ENCODE results near the gene GABRR1. TPM values are rescaled to one million over a fixed set of nuclear protein-coding genes. Genes with fewer than 3 reads are reported as not detected.

GABRR1 gene
- total RNA-seq, 5 donors from 2014 or later (not counting 1 experiment from before 2014, with no cell fraction given), result not detected

- Mint-ChIP-seq H3K27ac (no peak overlapping the region), H3K4me3 (no peak overlapping the region), H3K4me1 (no peaks in the 10 kb centered on the region), H3K9me3 (peaks cover 0 to 3% (median 0%) of the 10 kb centered on the region in 3 donors), H3K27me3 (peaks cover 0 to 2% of the 10 kb centered on the region in 2 donors), H3K36me3 (no peaks in the 10 kb centered on the region)
- DNase-seq (no peak), ATAC-seq (replicated peaks in 1 of 4) (no peak)
- H3K4me1 ChIP-seq (ENCODE audit: control insufficient read depth in 1 of 2, extremely low read depth in 1 of 2, insufficient read depth in 2 of 2, low read length in 2 of 2), result no peaks in the 10 kb centered on the region
- ChIA-PET CTCF (no interaction called here), POLR2A (no interaction called here)
- peaks cover 0 to 2% of the 10 kb centered on the region in 2 experiments for H3K27me3 ChIP-seq (replicated peaks in 1 of 2; ENCODE audit: control insufficient read depth in 2 of 2, extremely low read depth in 1 of 2, insufficient read depth in 2 of 2, low read length in 1 of 2)
- no CpG with 5 or more reads among the region's 4 CpGs for WGBS (ENCODE audit: insufficient coverage)
- H3K9me3 ChIP-seq, result no peaks in the 10 kb centered on the region
- H3K36me3 ChIP-seq (ENCODE audit: control insufficient read depth in 2 of 2, extremely low read depth in 1 of 2, insufficient read depth in 1 of 2, low read length in 1 of 2), result no peaks in the 10 kb centered on the region
- H3K4me3 ChIP-seq (ENCODE audit: control insufficient read depth in 1 of 2, extremely low read depth in 1 of 2, low read length in 1 of 2), result no peak overlapping the region
- H3K27ac ChIP-seq (ENCODE audit: low read length), result no peak overlapping the region
Observed at GRCh38 chr6:89222712-89223039, 5.5 kb upstream of the GABRR1 start.

DNA sequence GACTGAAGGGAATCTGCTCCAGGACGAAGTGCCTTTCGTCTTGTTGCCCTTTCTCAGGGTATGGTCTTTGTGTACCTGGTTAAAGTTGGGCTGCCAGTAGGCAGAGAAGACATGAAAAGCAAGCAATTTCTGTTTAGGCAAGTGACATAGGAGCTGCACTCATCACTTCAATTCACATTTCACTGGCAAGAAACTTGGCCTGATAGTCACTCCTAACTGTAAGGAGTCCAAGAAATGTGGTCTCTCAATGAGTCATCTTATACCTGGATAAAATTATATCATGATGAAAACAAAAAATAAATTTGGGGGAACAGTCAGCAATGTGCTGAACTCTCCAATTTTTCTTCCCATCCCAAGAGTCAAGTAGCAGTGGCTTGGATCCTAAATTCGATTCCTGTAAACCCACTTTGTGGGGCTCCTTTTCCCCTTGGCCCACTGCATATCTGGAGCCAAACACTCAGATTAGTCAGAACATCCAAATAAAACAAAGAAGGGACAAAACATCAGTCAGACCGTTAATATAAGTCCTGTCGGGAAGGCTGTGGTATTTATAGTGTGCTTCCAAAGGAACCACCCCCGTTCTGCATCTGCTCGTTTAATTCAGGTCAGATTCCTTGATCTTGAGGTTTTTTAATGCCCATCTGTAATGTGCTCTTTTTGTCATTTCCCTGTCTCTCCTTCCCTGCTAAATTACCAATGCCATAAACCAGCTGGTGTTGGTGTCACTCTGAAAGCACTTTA lies 5.0 kb upstream of the GABRR1 start:
- Histone ChIP-seq H3K9me3 (no peaks in the 10 kb centered on the region), H3K27me3 (replicated peaks in 1 of 2; ENCODE audit: control insufficient read depth in 2 of 2, extremely low read depth in 1 of 2, insufficient read depth in 2 of 2, low read length in 1 of 2) (peaks cover 0 to 2% of the 10 kb centered on the region in 2 experiments), H3K27ac (ENCODE audit: low read length) (no peak overlapping the region), H3K36me3 (ENCODE audit: control insufficient read depth in 2 of 2, extremely low read depth in 1 of 2, insufficient read depth in 1 of 2, low read length in 1 of 2) (no peaks in the 10 kb centered on the region), H3K4me3 (ENCODE audit: control insufficient read depth in 1 of 2, extremely low read depth in 1 of 2, low read length in 1 of 2) (no peak overlapping the region), H3K4me1 (ENCODE audit: control insufficient read depth in 1 of 2, extremely low read depth in 1 of 2, insufficient read depth in 2 of 2, low read length in 2 of 2) (no peaks in the 10 kb centered on the region)
- DNase-seq, result no peak
- Mint-ChIP-seq H3K27ac (no peak overlapping the region), H3K36me3 (no peaks in the 10 kb centered on the region), H3K4me1 (no peaks in the 10 kb centered on the region), H3K9me3 (peaks cover 0 to 3% (median 0%) of the 10 kb centered on the region in 3 donors), H3K27me3 (peaks cover 0 to 2% of the 10 kb centered on the region in 2 donors), H3K4me3 (no peak overlapping the region)
- ChIA-PET CTCF (no interaction called here), POLR2A (interaction anchor here in 1 of 2 donors (0.8 kb wide), 1 partner anchor 106 kb away, joined by 3 read pairs; no protein-coding TSS in a partner anchor)
- WGBS (ENCODE audit: insufficient coverage), result 40% methylated on average over 2 of the region's 7 CpGs
- ATAC-seq (replicated peaks in 1 of 4), result no peak

DNA sequence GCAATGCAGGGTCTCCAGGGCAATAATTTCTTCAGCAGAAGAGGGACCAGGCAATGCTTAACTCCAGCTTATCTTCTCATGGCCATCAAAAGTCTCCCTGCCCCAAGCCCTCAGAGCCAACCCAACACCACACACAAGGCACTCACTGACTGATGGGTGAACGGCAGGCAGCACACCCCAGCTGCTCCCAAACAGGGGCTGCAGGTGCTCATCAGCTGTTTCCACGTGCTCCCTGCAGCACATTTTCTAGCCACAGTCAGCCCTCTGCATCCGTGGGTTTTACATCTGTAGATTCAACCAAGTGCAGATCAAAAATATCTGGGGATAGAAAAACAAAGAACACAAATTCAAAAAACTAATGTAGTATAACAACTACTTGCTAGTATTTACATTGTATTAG lies 4.0 kb upstream of the GABRR1 start:
- 0% methylated on average over 1 of the region's 3 CpGs for WGBS (ENCODE audit: insufficient coverage)
- DNase-seq (no peak), ATAC-seq (replicated peaks in 1 of 4) (no peak)
- Mint-ChIP-seq H3K9me3 (peaks cover 0 to 3% (median 0%) of the 10 kb centered on the region in 3 donors), H3K36me3 (no peaks in the 10 kb centered on the region), H3K4me1 (no peaks in the 10 kb centered on the region), H3K27me3 (peaks cover 0 to 2% of the 10 kb centered on the region in 2 donors), H3K27ac (no peak overlapping the region), H3K4me3 (no peak overlapping the region)
- no peaks in the 10 kb centered on the region for H3K9me3 ChIP-seq
- H3K27ac ChIP-seq (ENCODE audit: low read length), result no peak overlapping the region
- ChIA-PET CTCF (interaction anchor here in 1 of 2 donors (0.7 kb wide), 1 partner anchor 13 kb away, joined by 3 read pairs; no protein-coding TSS in a partner anchor), POLR2A (no interaction called here)
- no peaks in the 10 kb centered on the region for H3K4me1 ChIP-seq (ENCODE audit: control insufficient read depth in 1 of 2, extremely low read depth in 1 of 2, insufficient read depth in 2 of 2, low read length in 2 of 2)
- H3K36me3 ChIP-seq (ENCODE audit: control insufficient read depth in 2 of 2, extremely low read depth in 1 of 2, insufficient read depth in 1 of 2, low read length in 1 of 2), result no peaks in the 10 kb centered on the region
- peaks cover 0 to 2% of the 10 kb centered on the region in 2 experiments for H3K27me3 ChIP-seq (replicated peaks in 1 of 2; ENCODE audit: control insufficient read depth in 2 of 2, extremely low read depth in 1 of 2, insufficient read depth in 2 of 2, low read length in 1 of 2)
- H3K4me3 ChIP-seq (ENCODE audit: control insufficient read depth in 1 of 2, extremely low read depth in 1 of 2, low read length in 1 of 2), result no peak overlapping the region

- DNase-seq (no peak), ATAC-seq (replicated peaks in 1 of 4) (no peak)
- Histone ChIP-seq H3K4me3 (ENCODE audit: control insufficient read depth in 1 of 2, extremely low read depth in 1 of 2, low read length in 1 of 2) (no peak overlapping the region), H3K36me3 (ENCODE audit: control insufficient read depth in 2 of 2, extremely low read depth in 1 of 2, insufficient read depth in 1 of 2, low read length in 1 of 2) (no peaks in the 10 kb centered on the region), H3K27me3 (replicated peaks in 1 of 2; ENCODE audit: control insufficient read depth in 2 of 2, extremely low read depth in 1 of 2, insufficient read depth in 2 of 2, low read length in 1 of 2) (peaks cover 0 to 2% of the 10 kb centered on the region in 2 experiments), H3K27ac (ENCODE audit: low read length) (no peak overlapping the region), H3K9me3 (no peaks in the 10 kb centered on the region), H3K4me1 (ENCODE audit: control insufficient read depth in 1 of 2, extremely low read depth in 1 of 2, insufficient read depth in 2 of 2, low read length in 2 of 2) (no peaks in the 10 kb centered on the region)
- H3K9me3 Mint-ChIP-seq, result no peaks in the 10 kb centered on the region
- H3K27me3 Mint-ChIP-seq, result peaks cover 3 to 5% of the 10 kb centered on the region in 2 donors
- CTCF ChIA-PET, result interaction anchor here in 1 of 2 donors (0.6 kb wide), 1 partner anchor 217 kb away, joined by 3 read pairs; no protein-coding TSS in a partner anchor
- H3K27ac Mint-ChIP-seq, result no peak overlapping the region
- no peak overlapping the region for H3K4me3 Mint-ChIP-seq
- H3K36me3 Mint-ChIP-seq, result no peaks in the 10 kb centered on the region
- POLR2A ChIA-PET, result no interaction called here
- no peaks in the 10 kb centered on the region for H3K4me1 Mint-ChIP-seq
- WGBS (ENCODE audit: insufficient coverage), result 38% methylated on average over 2 of the region's 4 CpGs
Observed at GRCh38 chr6:89216411-89216810, 747 bp downstream of the GABRR1 start.

GRCh38 chr6:89215391-89215790 lies 1.8 kb downstream of the GABRR1 start:
- no peak overlapping the region for H3K4me3 ChIP-seq (ENCODE audit: control insufficient read depth in 1 of 2, extremely low read depth in 1 of 2, low read length in 1 of 2)
- H3K27me3 ChIP-seq (replicated peaks in 1 of 2; ENCODE audit: control insufficient read depth in 2 of 2, extremely low read depth in 1 of 2, insufficient read depth in 2 of 2, low read length in 1 of 2), result peaks cover 0 to 2% of the 10 kb centered on the region in 2 experiments
- Mint-ChIP-seq H3K27ac (no peak overlapping the region), H3K36me3 (no peaks in the 10 kb centered on the region), H3K27me3 (peaks cover 6 to 14% of the 10 kb centered on the region in 2 donors), H3K9me3 (no peaks in the 10 kb centered on the region), H3K4me3 (no peak overlapping the region), H3K4me1 (no peaks in the 10 kb centered on the region)
- ATAC-seq (replicated peaks in 1 of 4) (no peak), DNase-seq (no peak)
- no peaks in the 10 kb centered on the region for H3K9me3 ChIP-seq
- ChIA-PET CTCF (no interaction called here), POLR2A (no interaction called here)
- no peaks in the 10 kb centered on the region for H3K36me3 ChIP-seq (ENCODE audit: control insufficient read depth in 2 of 2, extremely low read depth in 1 of 2, insufficient read depth in 1 of 2, low read length in 1 of 2)
- no peaks in the 10 kb centered on the region for H3K4me1 ChIP-seq (ENCODE audit: control insufficient read depth in 1 of 2, extremely low read depth in 1 of 2, insufficient read depth in 2 of 2, low read length in 2 of 2)
- H3K27ac ChIP-seq (ENCODE audit: low read length), result no peak overlapping the region

DNA sequence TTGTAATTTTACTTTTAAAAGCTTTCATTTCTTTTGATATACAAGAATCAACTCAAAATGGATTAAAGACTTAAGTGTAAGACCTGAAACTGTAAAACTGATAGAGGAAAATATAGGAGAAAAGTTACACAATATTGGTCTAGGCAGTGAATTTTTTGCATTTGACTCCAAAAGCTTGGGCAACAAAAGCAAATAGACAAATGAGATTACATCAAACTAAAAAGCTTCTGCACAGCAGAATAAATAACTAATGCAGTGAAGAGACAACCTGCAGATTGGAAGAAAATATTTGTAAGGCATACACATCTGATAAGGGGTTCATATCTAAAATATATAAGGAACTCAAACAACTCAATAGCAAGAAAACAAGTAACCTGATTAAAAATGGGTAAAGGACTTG lies 3.0 kb downstream of the GABRR1 start:
- ChIA-PET CTCF (interaction anchor here in 1 of 2 donors (0.6 kb wide), 1 partner anchor 36 kb away, joined by 3 read pairs; no protein-coding TSS in a partner anchor), POLR2A (no interaction called here)
- H3K27ac Mint-ChIP-seq, result no peak overlapping the region
- no peaks in the 10 kb centered on the region for H3K36me3 Mint-ChIP-seq
- Histone ChIP-seq H3K4me3 (ENCODE audit: control insufficient read depth in 1 of 2, extremely low read depth in 1 of 2, low read length in 1 of 2) (no peak overlapping the region), H3K27ac (ENCODE audit: low read length) (no peak overlapping the region), H3K36me3 (ENCODE audit: control insufficient read depth in 2 of 2, extremely low read depth in 1 of 2, insufficient read depth in 1 of 2, low read length in 1 of 2) (no peaks in the 10 kb centered on the region), H3K9me3 (no peaks in the 10 kb centered on the region), H3K27me3 (replicated peaks in 1 of 2; ENCODE audit: control insufficient read depth in 2 of 2, extremely low read depth in 1 of 2, insufficient read depth in 2 of 2, low read length in 1 of 2) (no peaks in the 10 kb centered on the region), H3K4me1 (ENCODE audit: control insufficient read depth in 1 of 2, extremely low read depth in 1 of 2, insufficient read depth in 2 of 2, low read length in 2 of 2) (no peaks in the 10 kb centered on the region)
- no peaks in the 10 kb centered on the region for H3K9me3 Mint-ChIP-seq
- H3K27me3 Mint-ChIP-seq, result peaks cover 6 to 14% of the 10 kb centered on the region in 2 donors
- H3K4me1 Mint-ChIP-seq, result no peaks in the 10 kb centered on the region
- no peak overlapping the region for H3K4me3 Mint-ChIP-seq
- DNase-seq, result no peak
- no peak for ATAC-seq (replicated peaks in 1 of 4)
